IPS DF 4.7 (cell line): ENCODE measurements around the gene ZMAT5.

Source experiments
- DNase-seq: peaks from one replicate; pipeline ENCODE4 v3.0.0-alpha.2; 2013; ENCODE audit warnings: low spot score; ENCODE audit errors: extremely low read depth

Gene ZMAT5

GRCh38 chr22:29731058-29731850 lies 35.6 kb downstream of the ZMAT5 start:
- DNase-seq, result no peak

- no peak for DNase-seq
These were observed 37.6 kb downstream of the ZMAT5 start for GRCh38 chr22:29729161-29729560.

- DNase-seq, result no peak
These were observed 39.7 kb downstream of the ZMAT5 start for GRCh38 chr22:29727131-29727523.

- DNase-seq, result no peak
These were observed 40.2 kb downstream of the ZMAT5 start for GRCh38 chr22:29726512-29727130.

GRCh38 chr22:29726106-29726505 lies 40.7 kb downstream of the ZMAT5 start:
- DNase-seq, result no peak

- no peak for DNase-seq
These were observed 42.0 kb downstream of the ZMAT5 start for GRCh38 chr22:29724843-29725242.

- DNase-seq, result no peak
These were observed 43.0 kb downstream of the ZMAT5 start for GRCh38 chr22:29723766-29724165.

- no peak for DNase-seq
These were observed 44.2 kb downstream of the ZMAT5 start for GRCh38 chr22:29722587-29722986.

GRCh38 chr22:29722151-29722550 lies 44.7 kb downstream of the ZMAT5 start:
- DNase-seq, result no peak

- DNase-seq, result no peak
These were observed 45.9 kb downstream of the ZMAT5 start for GRCh38 chr22:29720811-29721323.

- DNase-seq, result no peak
These were observed 46.7 kb downstream of the ZMAT5 start, which contains the start of gene CABP7 for GRCh38 chr22:29719899-29720645. CABP7 (plus strand) TSS chr22:29720003; CDS start chr22:29720425, 422 bp downstream.

- no peak for DNase-seq
These were observed 47.6 kb downstream of the ZMAT5 start for GRCh38 chr22:29718949-29719898.

- no peak for DNase-seq
These were observed 49.0 kb downstream of the ZMAT5 start for GRCh38 chr22:29717789-29718188.

GRCh38 chr22:29716814-29717545 lies 49.8 kb downstream of the ZMAT5 start:
- peak; percentile 64 for DNase-seq

- no peak for DNase-seq
These were observed 51.1 kb downstream of the ZMAT5 start for GRCh38 chr22:29715705-29716104.

- DNase-seq, result no peak
These were observed 51.6 kb downstream of the ZMAT5 start for GRCh38 chr22:29715240-29715639.

- no peak for DNase-seq
These were observed 53.6 kb downstream of the ZMAT5 start for GRCh38 chr22:29713156-29713727.

GRCh38 chr22:29712119-29712518 lies 54.7 kb downstream of the ZMAT5 start:
- DNase-seq, result no peak

GRCh38 chr22:29710922-29711593 lies 55.7 kb downstream of the ZMAT5 start:
- no peak for DNase-seq
